Mononuclear cell (primary cell): Measurements from ENCODE around the gene CYP19A1. TPM values are rescaled to one million over a fixed set of nuclear protein-coding genes. Genes with fewer than 3 reads are reported as not detected.
"Not testable (repeated sequence)": the region's sequence is repeated elsewhere in the genome, so short reads cannot be mapped to it uniquely, and the experiment has no call there.

ENCODE experiments used
- H3K27me3 ChIP-seq: 2 replicates; pipeline ENCODE4 v1.6.0; 2011; ENCODE audit warnings: low read length, control low read depth; ENCODE audit not compliant: insufficient read depth
- H3K4me1 ChIP-seq: 2 replicates; pipeline ENCODE4 v1.5.1; 2011; ENCODE audit warnings: mild to moderate bottlenecking, low read length, control low read depth; ENCODE audit not compliant: insufficient read depth
- H3K4me3 ChIP-seq: 2 replicates; pipeline ENCODE4 v1.5.1; 2011; ENCODE audit warnings: mild to moderate bottlenecking, low read length, moderate library complexity
- H3K9me3 ChIP-seq: 2 replicates; pipeline ENCODE4 v1.5.1; 2011; ENCODE audit warnings: low read depth, mild to moderate bottlenecking, control low read depth, low read length
- total RNA-seq: library from RNA; depleted of rRNA; stranded (reverse); fragments of >200 nt; gene quantifications from one replicate; pipeline ENCODE4 v1.2.3, GENCODE V29; 2012

CYP19A1 gene
- total RNA-seq, 1 donor: 0.31 TPM

DNA sequence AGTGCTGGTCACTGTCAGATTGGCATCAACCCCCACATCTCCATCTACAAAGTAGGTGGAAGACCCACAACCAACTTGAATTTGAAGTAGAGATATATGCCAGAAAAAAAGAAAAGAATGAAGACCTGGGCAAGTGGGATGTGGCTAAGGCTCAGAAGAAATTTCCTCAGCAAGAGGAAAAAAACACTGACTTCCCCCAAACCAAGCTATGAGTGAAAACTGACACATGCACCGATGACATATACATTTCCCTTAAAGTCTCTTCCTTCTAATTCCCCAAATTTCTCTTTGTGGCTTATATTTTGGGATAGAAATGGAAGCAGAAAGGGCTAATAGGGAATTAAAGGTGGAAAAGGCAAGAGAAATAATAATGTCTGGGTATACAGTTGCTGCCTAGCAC is 59.0 kb downstream of the CYP19A1 start:
- H3K4me3 ChIP-seq: no peak overlapping the region
- no peaks in the 10 kb centered on the region for H3K9me3 ChIP-seq
- peaks cover 14% of the 10 kb centered on the region for H3K4me1 ChIP-seq
- peaks cover 7% of the 10 kb centered on the region for H3K27me3 ChIP-seq

DNA sequence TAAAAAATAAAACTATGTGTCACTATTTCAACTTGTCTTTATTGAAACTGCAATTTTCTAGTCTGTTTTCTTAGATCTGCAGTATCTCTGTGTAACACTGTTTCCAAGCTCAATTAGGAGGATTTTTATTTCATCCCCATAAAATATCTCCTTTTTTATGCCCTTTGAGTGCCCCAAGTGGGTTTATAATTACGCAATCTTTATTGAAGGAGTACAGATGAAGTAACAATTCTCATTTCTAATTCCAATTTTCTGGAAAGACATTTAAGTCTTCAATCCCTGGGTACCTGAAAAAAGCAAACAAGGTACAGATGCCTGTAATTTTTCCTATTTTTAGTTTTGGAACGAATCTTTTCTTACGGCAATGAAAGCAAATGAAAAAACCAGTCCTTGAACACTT is 61.3 kb downstream of the CYP19A1 start:
- no peak overlapping the region for H3K4me3 ChIP-seq
- no peaks in the 10 kb centered on the region for H3K4me1 ChIP-seq
- H3K27me3 ChIP-seq: peaks cover 7% of the 10 kb centered on the region
- H3K9me3 ChIP-seq: no peaks in the 10 kb centered on the region

DNA sequence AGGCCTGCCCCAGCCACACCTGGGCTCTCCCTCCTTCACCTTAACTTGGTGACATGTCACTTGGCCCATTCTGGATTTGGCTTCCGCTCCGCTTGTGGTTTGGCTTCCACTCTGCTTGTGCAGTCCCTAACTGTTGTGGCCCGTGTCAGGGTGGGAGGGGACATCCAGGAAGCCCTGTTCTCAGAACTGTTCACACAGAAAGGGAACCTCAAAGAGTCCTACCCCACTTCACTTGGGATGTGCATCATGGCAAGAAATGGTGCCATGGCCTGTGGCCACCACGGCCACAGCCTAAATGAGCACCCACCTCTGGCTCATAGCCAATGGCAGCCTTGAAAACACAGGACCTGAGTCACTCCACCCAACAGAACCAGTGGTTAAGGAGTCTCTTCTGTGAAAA is 63.4 kb downstream of the CYP19A1 start:
- Histone ChIP-seq H3K9me3 (no peaks in the 10 kb centered on the region), H3K27me3 (peaks cover 7% of the 10 kb centered on the region), H3K4me3 (no peak overlapping the region), H3K4me1 (no peaks in the 10 kb centered on the region)

DNA sequence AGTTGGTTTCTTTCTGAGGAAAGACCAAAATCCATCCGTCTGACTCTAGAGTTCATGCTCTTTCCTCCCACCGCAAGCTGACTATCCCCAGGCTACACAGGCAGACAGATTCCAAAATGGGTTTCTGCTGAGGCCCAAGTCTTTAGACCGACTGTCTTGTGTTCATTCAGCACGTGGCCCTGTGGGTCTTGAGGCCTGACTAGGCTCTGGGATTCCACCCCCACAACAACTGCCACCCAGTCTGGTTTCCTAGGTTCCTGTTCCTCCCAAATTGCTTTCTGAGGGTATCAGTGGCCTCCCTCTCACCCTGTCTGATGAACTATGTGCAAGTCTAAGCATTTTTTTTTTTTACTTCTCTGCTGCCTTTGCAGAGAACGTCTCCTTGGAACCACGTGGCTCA is 67.7 kb downstream of the CYP19A1 start:
- peaks cover 14% of the 10 kb centered on the region for H3K4me1 ChIP-seq
- H3K27me3 ChIP-seq: peaks cover 35% of the 10 kb centered on the region
- no peaks in the 10 kb centered on the region for H3K9me3 ChIP-seq

GRCh38 chr15:51269496-51269895 is 68.9 kb downstream of the CYP19A1 start:
- H3K4me3 ChIP-seq: no peak overlapping the region
- no peaks in the 10 kb centered on the region for H3K9me3 ChIP-seq
- peaks cover 39% of the 10 kb centered on the region for H3K27me3 ChIP-seq
- peaks cover 14% of the 10 kb centered on the region for H3K4me1 ChIP-seq

More for the DNA sequence above, 67.7 kb downstream of the CYP19A1 start:
- no peak overlapping the region for H3K4me3 ChIP-seq

- H3K4me1 ChIP-seq: peaks cover 27% of the 10 kb centered on the region
- H3K9me3 ChIP-seq: no peaks in the 10 kb centered on the region
- peak overlapping the region; percentile 31 for H3K4me3 ChIP-seq
- H3K27me3 ChIP-seq: peaks cover 39% of the 10 kb centered on the region
These were observed 70.7 kb downstream of the CYP19A1 start for GRCh38 chr15:51267703-51268083.

DNA sequence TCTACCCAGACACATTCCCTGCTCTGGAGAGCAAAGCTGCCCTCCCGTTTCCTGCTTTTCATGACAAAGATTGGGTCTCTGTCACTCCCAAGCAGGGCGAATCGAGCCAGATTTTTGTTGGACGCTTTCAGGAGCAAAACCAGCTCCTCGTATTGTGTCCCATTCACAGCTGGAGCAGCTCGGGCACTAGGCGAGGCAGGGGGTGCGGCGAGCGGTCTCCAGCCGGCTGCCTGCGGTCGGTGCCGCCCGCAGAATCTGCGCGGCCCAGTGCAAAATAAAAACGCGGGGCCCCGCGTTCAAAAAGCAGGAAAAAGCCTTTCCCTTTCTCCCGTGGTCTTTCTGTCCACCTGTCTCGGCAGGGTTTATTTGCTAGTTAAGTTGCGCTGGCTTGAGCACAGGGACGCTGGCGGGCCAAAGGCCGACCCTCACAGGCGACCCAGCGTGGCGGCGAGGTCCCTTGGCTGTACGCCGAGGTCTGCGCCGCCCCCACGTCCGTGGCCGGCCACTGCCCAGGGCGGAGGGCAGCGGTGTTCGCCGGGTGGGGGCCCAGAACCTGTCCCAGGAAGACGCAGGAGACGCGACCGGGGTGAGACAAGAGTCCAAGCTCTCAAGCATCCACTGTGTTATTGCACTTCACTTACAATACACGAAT is 71.2 kb downstream of the CYP19A1 start:
- Histone ChIP-seq H3K4me3 (peak overlapping the region; percentile 31), H3K4me1 (peaks cover 32% of the 10 kb centered on the region), H3K9me3 (no peaks in the 10 kb centered on the region)

DNA sequence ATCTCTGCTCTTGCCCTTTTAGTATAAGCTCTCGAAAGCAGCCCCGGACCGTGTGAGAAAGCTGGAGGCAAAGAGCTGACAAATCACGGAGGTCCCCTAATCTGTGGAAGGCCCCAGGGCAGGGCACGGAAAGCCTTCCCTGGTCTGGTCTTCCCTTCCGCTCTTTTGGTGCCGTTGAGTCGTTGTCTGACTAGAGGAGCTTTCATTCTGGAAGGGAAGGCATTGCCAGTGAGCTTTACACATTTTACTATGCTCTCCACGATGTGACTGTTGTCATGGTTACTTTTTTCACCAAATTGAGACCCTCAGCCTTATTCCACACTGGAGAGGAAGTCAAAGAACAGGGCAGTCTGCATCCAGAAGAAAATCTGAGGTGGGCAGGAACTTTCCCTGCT is 71.7 kb downstream of the CYP19A1 start:
- Histone ChIP-seq H3K4me1 (peaks cover 37% of the 10 kb centered on the region), H3K4me3 (no peak overlapping the region), H3K27me3 (peaks cover 39% of the 10 kb centered on the region), H3K9me3 (no peaks in the 10 kb centered on the region)

More for the DNA sequence above, 71.2 kb downstream of the CYP19A1 start:
- peaks cover 39% of the 10 kb centered on the region for H3K27me3 ChIP-seq

- H3K9me3 ChIP-seq: no peaks in the 10 kb centered on the region
- no peak overlapping the region for H3K4me3 ChIP-seq
- peaks cover 39% of the 10 kb centered on the region for H3K27me3 ChIP-seq
- peaks cover 40% of the 10 kb centered on the region for H3K4me1 ChIP-seq
These were observed 73.3 kb downstream of the CYP19A1 start for GRCh38 chr15:51265037-51265555.

GRCh38 chr15:51263726-51264125 is 74.7 kb downstream of the CYP19A1 start:
- H3K9me3 ChIP-seq: no peaks in the 10 kb centered on the region
- no peak overlapping the region for H3K4me3 ChIP-seq
- H3K4me1 ChIP-seq: peaks cover 40% of the 10 kb centered on the region
- peaks cover 31% of the 10 kb centered on the region for H3K27me3 ChIP-seq

GRCh38 chr15:51263116-51263515 is 75.3 kb downstream of the CYP19A1 start:
- H3K27me3 ChIP-seq: peaks cover 26% of the 10 kb centered on the region
- no peaks in the 10 kb centered on the region for H3K9me3 ChIP-seq
- peaks cover 40% of the 10 kb centered on the region for H3K4me1 ChIP-seq
- no peak overlapping the region for H3K4me3 ChIP-seq

- Histone ChIP-seq H3K9me3 (no peaks in the 10 kb centered on the region), H3K4me3 (no peak overlapping the region), H3K4me1 (peaks cover 35% of the 10 kb centered on the region), H3K27me3 (peaks cover 20% of the 10 kb centered on the region)
These were observed 75.9 kb downstream of the CYP19A1 start for GRCh38 chr15:51262463-51262862.

DNA sequence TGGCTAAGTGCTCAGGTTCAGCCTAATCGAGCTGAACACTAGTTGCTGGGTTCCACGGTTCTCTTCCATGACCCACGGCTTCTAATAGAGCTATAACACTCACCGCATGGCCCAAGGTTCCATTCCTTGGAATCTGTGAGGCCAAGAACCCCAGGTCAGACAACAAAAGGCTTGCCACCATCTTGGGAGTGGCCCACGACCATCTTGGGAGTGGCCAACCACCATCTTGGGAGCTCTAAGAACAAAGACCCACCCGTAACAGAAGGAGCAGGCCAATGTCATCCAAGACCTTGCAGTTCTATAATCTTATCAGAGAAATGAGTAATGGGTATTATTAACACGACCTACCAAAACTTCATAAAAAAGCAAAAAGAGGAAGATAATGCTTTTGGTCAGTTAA is 77.3 kb downstream of the CYP19A1 start:
- not testable (repeated sequence) for H3K9me3 ChIP-seq, H3K4me3 ChIP-seq, H3K27me3 ChIP-seq
- peaks cover 26% of the 10 kb centered on the region for H3K4me1 ChIP-seq

- Histone ChIP-seq H3K4me3 (no peak overlapping the region), H3K4me1 (peaks cover 26% of the 10 kb centered on the region), H3K9me3 (no peaks in the 10 kb centered on the region), H3K27me3 (no peaks in the 10 kb centered on the region)
These were observed 78.2 kb downstream of the CYP19A1 start for GRCh38 chr15:51260202-51260601.

DNA sequence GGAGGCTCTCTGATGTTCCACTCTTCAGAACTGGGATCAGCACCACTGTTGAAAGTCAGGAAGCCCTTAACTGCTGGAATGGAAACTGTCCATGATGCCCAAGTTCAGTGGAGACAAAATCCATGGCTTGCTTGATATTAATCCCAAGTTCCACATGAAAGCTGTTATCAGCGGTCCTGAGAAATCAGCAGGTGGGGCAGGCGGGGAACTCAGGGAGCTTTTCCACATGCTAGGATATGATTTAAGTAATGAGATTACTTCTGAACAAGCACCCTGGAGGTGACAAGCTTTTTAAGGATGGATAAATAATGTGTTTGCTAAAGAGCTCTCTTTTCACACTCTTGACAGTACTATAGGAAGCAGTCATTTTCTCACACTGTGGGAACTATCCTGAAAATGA is 82.9 kb downstream of the CYP19A1 start:
- Histone ChIP-seq H3K4me1 (peaks cover 15% of the 10 kb centered on the region), H3K4me3 (no peak overlapping the region), H3K9me3 (no peaks in the 10 kb centered on the region), H3K27me3 (no peaks in the 10 kb centered on the region)

- Histone ChIP-seq H3K4me3 (no peak overlapping the region), H3K9me3 (no peaks in the 10 kb centered on the region), H3K27me3 (no peaks in the 10 kb centered on the region), H3K4me1 (peaks cover 15% of the 10 kb centered on the region)
These were observed 85.0 kb downstream of the CYP19A1 start for GRCh38 chr15:51253366-51253765.
